MM.1S (cell line): Measurements from ENCODE around the gene PYGM.

Experiments used
- DNase-seq: peaks from one replicate; pipeline ENCODE4 v3.0.0-alpha.2; 2015
- H2AFZ ChIP-seq: fragments of 300-600 bp; sonication (generic); 2 replicates; pipeline ENCODE4 v1.6.0; 2016; ENCODE audit warnings: antibody characterized with exemption, low read length
- H3F3A ChIP-seq: fragments of 300-600 bp; sonication (generic); 2 replicates; pipeline ENCODE4 v1.6.1; 2016; ENCODE audit warnings: mild to moderate bottlenecking, antibody characterized with exemption, low read length, moderate library complexity, mixed read lengths; ENCODE audit not compliant: insufficient read depth
- H3K27ac ChIP-seq: fragments of 300-600 bp; sonication (generic); 2 replicates; pipeline ENCODE4 v1.5.1; 2016; ENCODE audit warnings: mild to moderate bottlenecking, low read length
- H3K27me3 ChIP-seq: fragments of 300-600 bp; sonication (generic); replicated peaks from 2 replicates; pipeline ENCODE4 v1.6.0; 2016; ENCODE audit warnings: low read length; ENCODE audit not compliant: insufficient read depth
- H3K36me3 ChIP-seq: fragments of 300-600 bp; sonication (generic); replicated peaks from 2 replicates; pipeline ENCODE4 v1.6.1; 2016; ENCODE audit warnings: mild to moderate bottlenecking, low read length, mixed read lengths; ENCODE audit not compliant: insufficient read depth
- H3K4me1 ChIP-seq: fragments of 300-600 bp; sonication (generic); 2 replicates; pipeline ENCODE4 v1.6.1; 2016; ENCODE audit warnings: low read length, mixed read lengths
- H3K4me2 ChIP-seq: fragments of 300-600 bp; sonication (generic); 2 replicates; pipeline ENCODE4 v1.6.0; 2016; ENCODE audit warnings: low read depth, low read length
- H3K4me3 ChIP-seq: fragments of 300-600 bp; sonication (generic); 2 replicates; pipeline ENCODE4 v1.5.1; 2016; ENCODE audit warnings: low read length, mixed read lengths
- H3K79me2 ChIP-seq: fragments of 300-600 bp; sonication (generic); 2 replicates; pipeline ENCODE4 v1.6.1; 2016; ENCODE audit warnings: mixed run types, low read length, mixed read lengths
- H3K9ac ChIP-seq: fragments of 300-600 bp; sonication (generic); 2 replicates; pipeline ENCODE4 v1.6.1; 2016; ENCODE audit warnings: low read length, mixed read lengths
- H3K9me2 ChIP-seq: fragments of 300-600 bp; sonication (generic); replicated peaks from 2 replicates; pipeline ENCODE4 v1.6.1; 2016; ENCODE audit warnings: mild to moderate bottlenecking, low read length, mixed read lengths; ENCODE audit not compliant: insufficient read depth
- H3K9me3 ChIP-seq: fragments of 300-600 bp; sonication (generic); replicated peaks from 2 replicates; pipeline ENCODE4 v1.6.1; 2016; ENCODE audit warnings: mild to moderate bottlenecking, low read length, mixed read lengths; ENCODE audit not compliant: insufficient read depth
- H4K20me1 ChIP-seq: fragments of 300-600 bp; sonication (generic); 2 replicates; pipeline ENCODE4 v1.6.1; 2016; ENCODE audit warnings: mild to moderate bottlenecking, low read length, moderate library complexity, mixed read lengths; ENCODE audit not compliant: insufficient read depth
- CTCF ChIP-seq: fragments of 300-600 bp; sonication (generic); IDR thresholded peaks from 2 replicates; pipeline ENCODE4 v1.5.1; 2016; ENCODE audit warnings: antibody characterized with exemption, low read length, mixed read lengths
- EZH2 ChIP-seq: fragments of 300-600 bp; sonication (generic); optimal IDR thresholded peaks from 2 replicates; pipeline ENCODE3; 2017; ENCODE audit warnings: low read depth, mild to moderate bottlenecking, antibody characterized with exemption, low read length, mixed read lengths
- EZH2phosphoT487 ChIP-seq: fragments of 300-600 bp; sonication (generic); IDR thresholded peaks from 2 replicates; pipeline ENCODE4 v1.6.1; 2018; ENCODE audit warnings: antibody characterized with exemption, low read length

The PYGM gene

GRCh38 chr11:64787526-64788320 lies 27.9 kb upstream of the PYGM start:
- Histone ChIP-seq H3K4me1 (no peaks in the 10 kb centered on the region), H3K27ac (no peak overlapping the region), H4K20me1 (no peaks in the 10 kb centered on the region), H3K36me3 (no peaks in the 10 kb centered on the region), H3K9me3 (no peaks in the 10 kb centered on the region), H3K9me2 (no peaks in the 10 kb centered on the region), H3K4me3 (no peak overlapping the region), H3F3A (no peaks in the 10 kb centered on the region), H3K9ac (no peak overlapping the region), H2AFZ (no peak overlapping the region), H3K27me3 (no peaks in the 10 kb centered on the region), H3K79me2 (no peaks in the 10 kb centered on the region), H3K4me2 (no peak overlapping the region)
- DNase-seq: peak; percentile 47
- peak; percentile 69 for TF ChIP-seq CTCF
- TF ChIP-seq EZH2phosphoT487: no peak
- no peak for TF ChIP-seq EZH2

GRCh38 chr11:64786308-64786707 lies 26.5 kb upstream of the PYGM start:
- Histone ChIP-seq H3K4me3 (no peak overlapping the region), H3F3A (no peaks in the 10 kb centered on the region), H3K4me1 (no peaks in the 10 kb centered on the region), H3K27me3 (no peaks in the 10 kb centered on the region), H3K27ac (no peak overlapping the region), H3K9ac (no peak overlapping the region), H3K79me2 (no peaks in the 10 kb centered on the region), H3K36me3 (no peaks in the 10 kb centered on the region), H3K9me3 (no peaks in the 10 kb centered on the region), H3K4me2 (no peak overlapping the region), H4K20me1 (no peaks in the 10 kb centered on the region), H3K9me2 (no peaks in the 10 kb centered on the region), H2AFZ (no peak overlapping the region)
- no peak for DNase-seq
- TF ChIP-seq EZH2phosphoT487: no peak
- no peak for TF ChIP-seq EZH2
- no peak for TF ChIP-seq CTCF

- Histone ChIP-seq H3F3A (peaks cover 6% of the 10 kb centered on the region; the same call in 1 of the 2 replicates), H4K20me1 (no peaks in the 10 kb centered on the region), H3K36me3 (no peaks in the 10 kb centered on the region), H2AFZ (no peak overlapping the region), H3K79me2 (no peaks in the 10 kb centered on the region), H3K4me2 (no peak overlapping the region), H3K4me1 (no peaks in the 10 kb centered on the region; the same call in 1 of the 2 replicates), H3K27me3 (no peaks in the 10 kb centered on the region), H3K9ac (no peak overlapping the region), H3K9me3 (no peaks in the 10 kb centered on the region), H3K4me3 (no peak overlapping the region), H3K9me2 (no peaks in the 10 kb centered on the region), H3K27ac (no peak overlapping the region)
- TF ChIP-seq CTCF (no peak), EZH2phosphoT487 (no peak), EZH2 (no peak)
- DNase-seq: no peak
These were observed 25.2 kb upstream of the PYGM start for GRCh38 chr11:64784813-64785581.
